ENCODE data around the gene PERM1.
"Not testable (repeated sequence)": the region's sequence is repeated elsewhere in the genome, so short reads cannot be mapped to it uniquely, and the experiment has no call there.

PERM1 gene

DNA sequence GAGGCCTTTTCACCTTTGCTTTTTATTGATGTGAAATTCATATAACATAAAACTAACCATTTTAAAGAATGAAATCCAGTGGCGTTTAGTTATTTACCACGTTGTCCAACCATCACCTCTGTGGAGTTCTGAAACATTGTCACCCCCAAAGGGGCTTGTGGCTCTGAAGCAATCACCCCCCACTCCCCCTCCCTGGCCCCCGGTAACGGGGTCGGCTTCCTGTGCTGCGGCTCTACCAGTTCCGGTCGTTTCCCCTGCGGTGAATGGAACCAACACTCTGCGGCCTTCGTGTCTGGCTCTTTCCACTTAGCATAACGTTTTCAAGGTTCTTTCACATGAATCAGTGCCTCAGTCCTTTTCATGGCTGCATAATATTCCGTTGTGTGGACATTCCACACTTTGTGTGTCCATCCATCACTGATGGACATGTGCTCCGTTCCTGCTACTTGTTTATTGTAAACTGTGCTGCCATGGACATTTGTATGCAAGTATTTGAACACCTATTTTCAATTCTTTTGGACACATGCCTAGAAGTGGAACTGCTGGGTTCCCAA, 29.6 kb upstream of the PERM1 start:
- DNase-seq (ENCODE audit: insufficient read length, low spot score) = no peak
- no peak for FAIRE-seq
- TF ChIP-seq, protein P1, sequence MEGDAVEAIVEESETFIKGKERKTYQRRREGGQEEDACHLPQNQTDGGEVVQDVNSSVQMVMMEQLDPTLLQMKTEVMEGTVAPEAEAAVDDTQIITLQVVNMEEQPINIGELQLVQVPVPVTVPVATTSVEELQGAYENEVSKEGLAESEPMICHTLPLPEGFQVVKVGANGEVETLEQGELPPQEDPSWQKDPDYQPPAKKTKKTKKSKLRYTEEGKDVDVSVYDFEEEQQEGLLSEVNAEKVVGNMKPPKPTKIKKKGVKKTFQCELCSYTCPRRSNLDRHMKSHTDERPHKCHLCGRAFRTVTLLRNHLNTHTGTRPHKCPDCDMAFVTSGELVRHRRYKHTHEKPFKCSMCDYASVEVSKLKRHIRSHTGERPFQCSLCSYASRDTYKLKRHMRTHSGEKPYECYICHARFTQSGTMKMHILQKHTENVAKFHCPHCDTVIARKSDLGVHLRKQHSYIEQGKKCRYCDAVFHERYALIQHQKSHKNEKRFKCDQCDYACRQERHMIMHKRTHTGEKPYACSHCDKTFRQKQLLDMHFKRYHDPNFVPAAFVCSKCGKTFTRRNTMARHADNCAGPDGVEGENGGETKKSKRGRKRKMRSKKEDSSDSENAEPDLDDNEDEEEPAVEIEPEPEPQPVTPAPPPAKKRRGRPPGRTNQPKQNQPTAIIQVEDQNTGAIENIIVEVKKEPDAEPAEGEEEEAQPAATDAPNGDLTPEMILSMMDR (IDR thresholded peaks at IDR 0.05; ENCODE audit: insufficient read depth, missing control alignments) = no peak

DNA sequence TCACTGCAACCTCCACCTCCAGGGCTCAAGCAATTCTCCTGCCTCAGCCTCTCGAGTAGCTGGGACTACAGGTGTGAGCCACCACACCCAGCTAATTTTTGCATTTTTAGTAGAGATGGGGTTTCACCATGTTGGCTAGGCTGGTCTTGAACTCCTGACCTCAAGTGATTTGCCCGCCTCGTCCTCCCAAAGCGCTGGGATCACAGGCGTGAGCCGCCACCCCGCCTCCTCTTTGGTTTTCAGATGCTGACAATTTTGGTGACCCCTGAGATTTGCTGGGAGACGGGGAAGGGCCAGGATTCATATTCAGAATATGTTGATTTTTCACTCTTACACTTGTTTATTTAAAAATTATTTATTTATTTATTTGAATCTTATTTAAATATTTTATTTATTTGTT, 28.2 kb upstream of the PERM1 start:
- FAIRE-seq; DNase-seq (ENCODE audit: insufficient read length, low spot score): not testable (repeated sequence)

DNA sequence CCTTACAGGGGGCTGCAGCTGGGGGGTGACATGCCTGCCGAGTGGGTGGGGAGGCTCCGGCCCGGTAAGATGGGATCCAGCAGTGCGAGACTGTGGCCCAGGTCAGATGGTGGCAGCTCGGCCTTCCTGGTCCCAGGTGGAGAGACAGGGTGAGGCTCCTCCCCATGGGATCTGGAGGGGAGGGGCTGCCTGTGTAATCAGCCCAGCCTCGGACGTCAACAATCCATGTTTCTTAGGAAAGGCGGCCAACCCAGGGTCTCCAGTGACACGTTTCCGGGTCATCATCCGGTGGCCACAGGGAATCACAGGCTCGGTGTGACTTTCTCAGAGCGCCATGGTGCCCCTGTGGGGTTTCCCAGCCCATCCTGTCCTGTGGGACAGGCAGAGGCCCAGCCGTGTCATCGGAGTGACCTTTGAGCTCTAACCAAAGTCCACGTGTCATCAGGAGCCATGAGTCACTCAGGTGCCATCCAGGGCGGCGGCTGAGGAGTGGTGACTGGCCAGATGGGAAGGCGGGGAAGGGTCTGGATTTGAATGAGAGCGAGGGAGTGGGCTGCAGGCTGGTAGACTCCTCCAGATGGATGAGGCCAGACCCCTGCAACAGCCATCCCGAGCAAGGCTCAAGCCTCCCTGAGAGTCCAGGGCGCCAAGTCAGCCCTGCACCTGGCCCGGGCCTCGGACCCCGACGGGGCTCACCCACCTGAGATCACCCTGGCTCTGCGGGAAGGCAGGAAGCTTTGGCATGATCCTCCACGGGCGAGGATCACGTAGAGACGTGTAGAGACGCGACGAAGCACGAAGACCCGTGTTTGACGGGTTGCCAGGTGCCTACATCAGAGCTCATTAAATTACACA, 24.6 kb upstream of the PERM1 start:
- TF ChIP-seq, protein P1 (IDR thresholded peaks at IDR 0.05; ENCODE audit: insufficient read depth, missing control alignments) = no peak
- DNase-seq (ENCODE audit: insufficient read length, low spot score) (no peak), FAIRE-seq (no peak)

DNA sequence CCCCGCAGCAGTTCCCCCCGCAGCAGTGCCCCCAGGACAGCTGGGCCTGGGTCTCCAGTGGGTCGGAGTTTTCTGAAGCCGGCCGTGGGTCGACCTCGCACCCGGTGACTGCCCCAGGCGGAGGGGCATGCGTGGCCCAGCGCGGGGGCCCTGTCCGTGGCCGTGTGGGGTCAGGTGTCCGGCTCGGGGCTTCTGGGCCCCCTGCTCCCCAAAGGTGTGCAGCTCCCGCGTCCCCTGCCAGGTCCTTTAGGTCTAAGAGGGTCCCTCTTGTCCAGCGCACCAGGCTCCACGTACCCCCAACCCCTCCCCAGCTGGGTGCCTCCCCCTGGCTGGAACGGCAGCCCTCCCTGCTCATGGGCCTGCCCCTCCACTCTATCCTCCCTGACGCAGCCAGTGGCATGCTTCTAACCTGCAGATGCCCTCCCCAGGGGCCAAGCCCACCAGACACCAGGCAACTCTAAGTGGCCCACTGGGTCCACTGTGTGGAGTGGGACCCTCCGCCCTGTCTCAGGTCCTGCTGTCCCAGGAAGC, 23.9 kb upstream of the PERM1 start:
- FAIRE-seq (no peak), DNase-seq (ENCODE audit: insufficient read length, low spot score) (no peak)

DNA sequence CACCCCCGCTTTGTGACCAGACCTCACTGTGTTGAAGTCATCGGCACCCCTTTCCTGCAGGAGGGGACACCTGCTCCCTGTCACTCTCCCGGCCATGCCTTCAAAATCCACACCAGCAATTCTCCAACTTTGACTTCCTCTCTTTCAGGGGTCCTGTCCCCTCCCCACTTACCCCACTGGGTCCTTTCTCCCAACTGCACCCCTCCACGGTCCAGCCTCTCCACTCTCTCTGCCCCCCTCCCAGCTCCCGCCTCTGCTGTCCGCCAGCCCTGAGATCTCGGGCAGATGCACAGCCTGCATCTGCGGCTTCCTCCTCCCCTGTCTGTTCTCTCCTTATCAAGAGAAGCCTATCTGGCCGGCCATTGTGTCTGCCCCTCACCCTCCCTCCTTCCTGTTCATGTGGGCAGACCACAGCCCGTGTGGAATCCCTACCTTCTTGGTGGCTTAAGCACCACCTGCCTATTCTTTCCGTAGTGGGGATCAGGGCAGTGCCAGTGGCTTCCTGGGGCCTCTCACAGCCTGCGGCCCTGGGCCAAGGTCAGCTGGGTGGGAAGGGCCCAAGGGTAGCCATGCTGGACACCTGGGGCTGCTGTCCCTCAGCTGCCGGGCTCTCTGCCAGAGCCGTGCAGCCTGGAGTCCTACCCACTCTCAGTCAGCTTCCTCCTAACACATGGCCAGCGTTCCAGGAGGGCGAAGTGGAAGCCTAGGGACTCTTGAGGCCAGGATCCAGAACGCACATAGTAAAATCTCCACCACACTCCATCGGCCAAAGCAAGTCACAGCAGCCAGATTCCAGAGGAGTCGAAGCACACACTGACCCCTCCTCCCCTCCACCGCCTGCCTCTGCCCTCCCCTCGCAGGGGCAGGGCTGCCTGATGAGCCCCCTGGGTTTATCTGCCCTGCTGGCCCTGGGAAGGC, 23.1 kb upstream of the PERM1 start:
- DNase-seq (ENCODE audit: insufficient read length, low spot score) = no peak
- TF ChIP-seq, protein P1 (IDR thresholded peaks at IDR 0.05; ENCODE audit: insufficient read depth, missing control alignments) = no peak
- FAIRE-seq = no peak

More for the DNA sequence above, 23.9 kb upstream of the PERM1 start:
- TF ChIP-seq, protein P1 (IDR thresholded peaks at IDR 0.05; ENCODE audit: insufficient read depth, missing control alignments) = no peak

DNA sequence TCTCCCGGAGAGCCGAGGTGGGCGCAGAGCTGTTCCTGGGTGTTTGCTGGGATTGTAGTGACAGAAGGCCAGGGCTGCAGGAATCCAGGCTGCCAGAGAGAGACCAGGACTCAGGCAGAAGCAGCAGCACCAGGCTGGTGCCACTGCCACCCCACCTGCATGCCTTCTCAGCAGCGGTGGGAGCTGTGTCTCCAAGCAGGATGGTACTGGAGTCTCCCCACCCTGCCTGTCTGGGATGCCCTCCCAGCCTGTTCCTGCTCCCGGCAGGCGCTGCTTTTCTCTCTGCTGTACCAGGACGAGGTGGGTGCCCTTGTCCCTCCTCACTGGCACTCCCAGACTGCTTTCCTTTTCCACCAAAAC, 22.5 kb upstream of the PERM1 start:
- FAIRE-seq = no peak
- TF ChIP-seq, protein P1 (IDR thresholded peaks at IDR 0.05; ENCODE audit: insufficient read depth, missing control alignments) = no peak
- no peak for DNase-seq (ENCODE audit: insufficient read length, low spot score)

All from D721Med (cell line).